HG03520 (cell line): ENCODE data around the gene GUCA1A.
"Not testable (repeated sequence)": the region's sequence is repeated elsewhere in the genome, so short reads cannot be mapped to it uniquely, and the experiment has no call there.

Source experiments
- ATAC-seq: cut with Tn5 transposase; IDR thresholded peaks from one replicate; pipeline ENCODE4 v1.9.1; 2021; ENCODE audit warnings: mild to moderate bottlenecking, moderate library complexity; ENCODE audit not compliant: unreplicated experiment

GUCA1A gene

GRCh38 chr6:42202131-42202915 lies 29.2 kb downstream of the GUCA1A start:
- ATAC-seq: not testable (repeated sequence)

- ATAC-seq: no peak
These were observed 30.0 kb downstream of the GUCA1A start for GRCh38 chr6:42203183-42203582.

GRCh38 chr6:42204768-42205282 lies 31.7 kb downstream of the GUCA1A start:
- no peak for ATAC-seq

DNA sequence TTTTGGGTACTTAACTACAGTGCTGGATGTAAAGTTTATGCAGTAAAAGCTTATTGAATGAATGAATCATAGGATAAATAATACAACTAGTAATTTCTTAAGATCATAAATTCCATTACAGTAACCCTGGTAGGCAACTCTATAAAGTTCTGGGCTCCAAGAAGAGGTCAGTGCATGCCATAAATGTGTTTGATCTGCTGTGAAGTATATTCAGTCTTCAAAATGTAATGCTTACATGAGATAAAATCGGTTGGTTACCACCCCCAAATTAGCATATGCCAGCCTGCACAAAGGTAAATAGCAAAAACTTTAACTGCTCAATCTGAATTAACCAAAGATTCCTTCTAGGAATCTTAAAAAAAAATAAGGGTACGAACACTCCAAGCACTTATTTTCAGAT lies 34.4 kb downstream of the GUCA1A start:
- not testable (repeated sequence) for ATAC-seq

DNA sequence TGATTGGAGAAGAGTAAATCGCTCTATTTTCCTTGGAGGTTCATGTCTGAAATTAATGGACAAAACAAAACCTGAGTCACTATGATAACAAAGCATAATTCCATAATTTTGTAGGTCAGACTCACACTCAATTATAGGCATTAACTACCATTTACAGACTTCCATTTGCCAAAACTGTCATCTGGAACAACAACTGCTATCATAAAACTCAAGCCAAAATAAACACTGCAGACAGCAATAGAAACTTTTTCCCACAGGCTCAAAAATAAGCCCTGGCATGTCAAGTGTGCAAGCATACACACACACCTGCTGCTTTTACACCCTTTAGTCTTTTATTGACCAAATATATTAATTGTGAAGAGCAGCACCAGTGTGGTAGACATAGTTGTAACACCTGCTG lies 37.4 kb downstream of the GUCA1A start:
- no peak for ATAC-seq

DNA sequence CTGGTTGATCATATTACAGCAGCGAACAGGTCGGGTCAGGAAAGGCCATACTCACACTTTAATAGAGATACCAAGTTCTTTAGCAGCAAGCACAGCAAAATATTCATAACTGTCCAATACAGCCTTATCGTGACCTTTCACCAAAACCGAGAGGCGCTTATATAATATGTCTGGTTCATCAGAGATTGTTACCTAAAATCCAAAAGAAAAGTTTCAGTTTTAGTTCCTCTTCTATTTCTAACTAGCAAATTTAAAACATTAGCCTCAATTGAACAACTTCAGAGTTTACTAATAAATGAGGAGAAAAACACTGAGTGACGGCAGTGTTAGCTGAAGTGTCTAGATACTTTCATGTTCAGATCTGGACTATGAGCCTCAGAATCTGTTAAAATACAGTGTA lies 38.6 kb downstream of the GUCA1A start:
- no peak for ATAC-seq

DNA sequence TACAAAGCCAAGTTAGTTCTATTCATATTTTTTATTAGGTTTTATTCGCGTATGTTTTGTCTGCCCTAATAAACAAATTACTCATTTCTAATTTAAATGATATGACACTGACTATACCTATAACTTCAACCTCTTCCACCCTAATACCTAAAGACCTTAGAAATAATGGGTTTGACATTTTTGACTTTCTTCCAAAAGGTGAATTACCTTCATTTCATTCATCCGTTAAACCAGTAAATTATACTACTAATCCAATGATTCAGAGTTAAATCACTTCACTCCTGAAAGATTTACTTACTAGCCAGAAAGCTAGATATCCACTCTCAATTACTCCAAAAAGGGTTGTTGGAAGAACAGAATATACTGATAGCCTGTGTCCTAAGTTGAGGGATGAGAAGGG lies 39.3 kb downstream of the GUCA1A start:
- ATAC-seq: no peak

GRCh38 chr6:42216495-42216894 lies 43.3 kb downstream of the GUCA1A start:
- ATAC-seq: not testable (repeated sequence)

DNA sequence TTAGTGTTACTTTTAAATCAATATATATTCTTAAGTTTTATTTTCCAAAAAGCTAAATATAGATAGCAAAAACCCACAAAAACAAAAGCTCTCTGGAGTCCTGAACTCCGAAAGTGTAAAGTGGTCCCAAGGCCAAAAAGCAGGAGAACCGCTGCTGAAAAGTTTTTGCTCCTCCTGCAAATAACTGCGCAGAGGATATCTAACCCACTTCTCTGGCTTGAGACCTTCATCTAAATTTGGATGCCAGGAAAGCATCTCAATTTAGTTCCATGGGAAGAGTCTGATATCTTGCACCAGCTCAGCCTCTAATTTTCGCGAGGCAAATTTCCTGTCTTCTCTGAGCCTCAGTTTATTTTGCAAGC lies 44.0 kb downstream of the GUCA1A start:
- no peak for ATAC-seq

- peak; percentile 90 for ATAC-seq
These were observed 44.6 kb downstream of the GUCA1A start, which contains the start of gene MRPS10 for GRCh38 chr6:42217519-42218367. Gene MRPS10, minus strand, starts transcription at chr6:42217861. Its CDS starts 12 bp downstream, at chr6:42217849.

- no peak for ATAC-seq
These were observed 47.6 kb downstream of the GUCA1A start for GRCh38 chr6:42220807-42221206.

- ATAC-seq: no peak
These were observed 48.4 kb downstream of the GUCA1A start for GRCh38 chr6:42221546-42221945.

DNA sequence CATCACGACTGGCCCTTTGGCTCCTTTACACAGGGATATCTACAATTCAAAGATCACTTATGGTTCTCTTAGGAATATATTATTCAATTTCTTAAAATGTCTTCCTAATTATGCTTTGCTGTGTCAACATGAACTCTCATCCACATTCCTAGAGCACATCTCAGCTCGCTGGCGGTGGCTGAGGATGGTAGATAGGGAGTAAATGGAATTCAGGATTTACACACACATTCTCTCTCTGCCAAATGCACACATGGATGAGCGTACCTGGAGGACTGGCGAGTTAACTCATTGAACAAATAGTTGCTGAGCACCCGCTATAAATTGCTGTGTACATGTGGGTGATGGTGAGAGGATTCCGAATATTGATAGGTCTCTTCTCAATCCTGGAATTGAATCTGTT lies 49.3 kb downstream of the GUCA1A start:
- ATAC-seq: no peak

DNA sequence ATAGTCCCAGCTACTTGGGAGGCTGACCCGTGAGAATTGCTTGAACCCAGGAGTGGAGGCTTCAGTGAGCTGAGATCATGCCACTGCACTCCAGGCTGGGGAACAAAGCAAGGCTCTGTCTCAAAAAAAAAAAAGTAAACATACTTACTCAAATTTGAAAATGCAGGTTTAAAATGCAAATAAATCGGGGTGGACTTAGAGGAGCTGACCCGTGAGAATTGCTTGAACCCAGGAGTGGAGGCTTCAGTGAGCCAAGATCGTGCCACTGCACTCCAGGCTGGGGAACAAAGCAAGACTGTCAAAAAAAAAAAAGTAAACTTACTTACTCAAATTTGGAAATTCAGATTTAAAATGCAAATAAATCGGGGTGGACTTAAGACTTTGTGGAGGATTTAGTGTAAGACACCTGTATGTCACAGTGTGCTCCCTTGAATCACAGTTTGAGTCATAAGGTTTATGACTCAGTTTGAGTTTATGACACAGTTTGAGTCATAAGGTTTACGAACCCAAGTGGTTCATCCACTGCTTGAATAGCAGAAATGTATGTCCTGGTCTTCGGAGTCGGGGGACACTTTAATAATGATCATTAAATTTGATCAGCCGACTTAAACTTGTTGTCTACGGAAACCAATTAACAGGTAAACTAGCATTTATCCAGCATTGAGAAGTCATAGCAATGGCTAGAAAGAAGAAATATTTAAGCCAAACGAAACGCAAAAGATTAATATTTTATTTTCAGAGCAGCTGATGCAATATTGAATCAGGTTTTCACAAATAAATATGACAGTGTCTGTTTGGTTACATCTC lies 51.3 kb downstream of the GUCA1A start:
- peak; percentile 92 for ATAC-seq

DNA sequence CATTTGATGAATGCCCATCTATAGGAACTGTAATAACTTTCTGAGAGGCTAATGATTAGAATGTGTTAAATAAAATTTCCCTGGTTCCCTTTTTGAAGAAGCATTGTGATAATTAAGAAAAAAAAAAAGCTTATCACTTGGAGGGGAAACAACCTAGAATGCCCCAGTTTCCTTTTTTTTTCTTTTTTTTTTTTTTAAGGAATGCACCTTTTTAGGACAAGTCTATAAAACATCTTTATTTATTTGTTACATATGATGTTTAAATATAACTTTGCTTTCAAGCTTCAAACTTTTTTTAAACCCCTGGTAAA lies 51.8 kb downstream of the GUCA1A start:
- no peak for ATAC-seq

GRCh38 chr6:42225419-42225818 lies 52.3 kb downstream of the GUCA1A start:
- ATAC-seq: no peak

- no peak for ATAC-seq
These were observed 53.0 kb downstream of the GUCA1A start for GRCh38 chr6:42226161-42226611.

DNA sequence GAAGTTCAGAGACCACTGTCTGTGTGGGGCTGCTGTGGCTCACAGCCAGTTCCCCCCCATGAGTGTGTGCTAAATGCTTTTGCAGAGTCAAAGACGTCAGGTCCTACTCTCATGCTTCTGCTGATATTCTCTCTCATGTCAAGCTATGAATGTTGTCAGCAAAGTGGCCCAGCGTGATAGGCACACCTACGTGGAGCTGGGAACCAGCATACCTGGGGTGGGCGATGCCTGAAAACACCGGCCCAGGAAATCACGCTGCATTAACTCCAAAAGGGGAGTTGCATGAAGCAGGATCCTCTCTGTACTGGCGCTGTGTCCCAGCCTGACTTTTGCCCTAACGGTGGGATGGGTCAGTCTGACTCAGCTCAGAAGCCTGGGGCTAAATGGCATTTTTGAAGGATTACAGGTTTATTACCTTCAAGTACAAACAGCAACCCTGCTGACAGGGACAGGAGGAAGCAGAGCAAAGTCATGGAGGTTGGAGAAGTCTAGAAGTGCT lies 53.5 kb downstream of the GUCA1A start:
- ATAC-seq: no peak

- no peak for ATAC-seq
These were observed 54.1 kb downstream of the GUCA1A start for GRCh38 chr6:42227173-42227850.

- no peak for ATAC-seq
These were observed 55.1 kb downstream of the GUCA1A start for GRCh38 chr6:42228305-42228704.
